A673 (cell line): ENCODE data around the gene ZNF3. TPM values are rescaled to one million over a fixed set of nuclear protein-coding genes. Genes with fewer than 3 reads are reported as not detected.
A peak's percentile ranks its signal among the peaks of the same experiment; 100 is the strongest.

Source experiments
- BruUV-seq: library from RNA; stranded (reverse); fragments of 400-500 nt; replicated peaks from 2 replicates; lab custom pipeline; 2021; lab: Mats Ljungman, UMichigan
- CTCF ChIA-PET: fragments of 300-600 bp; sonication (Branson Sonifier 250); formaldehyde crosslinking; loops from one replicate; lab custom pipeline; 2022; ENCODE audit warnings: antibody characterized with exemption; lab: Charles Lee
- POLR2A ChIA-PET: fragments of 300-600 bp; sonication (Branson Sonifier 250); formaldehyde crosslinking; loops from one replicate; lab custom pipeline; 2022; ENCODE audit warnings: antibody characterized with exemption; ENCODE audit not compliant: low non-redundant PET; lab: Charles Lee
- DNase-seq: peaks from one replicate; pipeline ENCODE4 v3.0.0-alpha.2; 2015; ENCODE audit warnings: low spot score
- H3K27ac ChIP-seq: fragments of 200-600 bp; sonication (generic); 2 replicates; pipeline ENCODE4 v1.5.1; 2016; ENCODE audit warnings: mixed run types, low read depth, mild to moderate bottlenecking, mixed read lengths, antibody characterized with exemption, low read length; ENCODE audit not compliant: poor library complexity, severe bottlenecking
- H3K27me3 ChIP-seq: fragments of 200-600 bp; sonication (generic); replicated peaks from 2 replicates; pipeline ENCODE4 v1.6.1; 2017; ENCODE audit warnings: mixed run types, low read depth, mild to moderate bottlenecking, mixed read lengths, antibody characterized with exemption, low read length; ENCODE audit not compliant: insufficient read depth, poor library complexity
- H3K36me3 ChIP-seq: fragments of 200-600 bp; sonication (generic); 2 replicates; pipeline ENCODE4 v1.6.1; 2016; ENCODE audit warnings: mixed run types, mild to moderate bottlenecking, mixed read lengths, antibody characterized with exemption, low read length; ENCODE audit not compliant: insufficient read depth, poor library complexity, severe bottlenecking
- H3K4me1 ChIP-seq: fragments of 200-600 bp; sonication (generic); 2 replicates; pipeline ENCODE4 v1.6.1; 2017; ENCODE audit warnings: mixed run types, mild to moderate bottlenecking, mixed read lengths, antibody characterized with exemption, low read length; ENCODE audit not compliant: insufficient read depth, poor library complexity, severe bottlenecking
- H3K4me3 ChIP-seq: fragments of 200-600 bp; sonication (generic); 2 replicates; pipeline ENCODE4 v1.5.1; 2016; ENCODE audit warnings: low read depth, mixed run types, mild to moderate bottlenecking, mixed read lengths, low read length; ENCODE audit not compliant: poor library complexity, severe bottlenecking
- H3K9me3 ChIP-seq: fragments of 200-600 bp; sonication (generic); 2 replicates; pipeline ENCODE4 v1.6.1; 2016; ENCODE audit warnings: mixed run types, low read depth, mild to moderate bottlenecking, mixed read lengths, antibody characterized with exemption, low read length; ENCODE audit not compliant: poor library complexity, severe bottlenecking
- CTCF ChIP-seq: fragments of 300-800, 200-600 bp; sonication (generic); conservative IDR thresholded peaks from 2 replicates; pipeline ENCODE4 v1.5.1; 2017; ENCODE audit warnings: low read depth, mild to moderate bottlenecking, antibody characterized with exemption, low read length, moderate library complexity, mixed read lengths
- EZH2 ChIP-seq: fragments of 200-600 bp; sonication (generic); IDR thresholded peaks from 2 replicates; pipeline ENCODE4 v1.6.1; 2017; ENCODE audit warnings: borderline replicate concordance, low read depth, mild to moderate bottlenecking, mixed read lengths, antibody characterized with exemption, low read length; ENCODE audit not compliant: poor library complexity, severe bottlenecking
- intact Hi-C: fragments of 100-400 bp; cut with micrococcal nuclease; formaldehyde crosslinking; loops from one replicate; pipeline ENCODE4 v1.10.0; 2022; ENCODE audit not compliant: unreplicated experiment
- total RNA-seq: library from RNA; stranded (reverse); gene quantifications from 2 replicates; pipeline ENCODE4 v1.2.3, GENCODE V29; 2021

ZNF3 gene
- total RNA-seq, 1 experiment from 2014 or later = 50.2 TPM

GRCh38 chr7:100122067-100122466 lies 40.5 kb upstream of the ZNF3 start:
- Histone ChIP-seq H3K27ac (no peak overlapping the region), H3K9me3 (no peaks in the 10 kb centered on the region), H3K27me3 (no peaks in the 10 kb centered on the region), H3K4me3 (no peak overlapping the region), H3K36me3 (no peaks in the 10 kb centered on the region), H3K4me1 (peaks cover 14% of the 10 kb centered on the region)
- BruUV-seq = no TSS peak
- no peak for DNase-seq
- intact Hi-C loops = no loop called here
- ChIA-PET POLR2A (interaction anchor here (0.6 kb wide), 1 partner anchor 26 kb away, joined by 9 read pairs; no protein-coding TSS in a partner anchor), CTCF (interaction anchor here (0.6 kb wide), 1 partner anchor 96 kb away, joined by 5 read pairs; no protein-coding TSS in a partner anchor)
- no peak for TF ChIP-seq EZH2
- no peak for TF ChIP-seq CTCF

- no peak for DNase-seq
- Histone ChIP-seq H3K36me3 (peaks cover 2% of the 10 kb centered on the region), H3K4me1 (peaks cover 9% of the 10 kb centered on the region), H3K27me3 (no peaks in the 10 kb centered on the region), H3K4me3 (peak overlapping the region; percentile 63), H3K27ac (peak overlapping the region; percentile 18), H3K9me3 (no peaks in the 10 kb centered on the region)
- ChIA-PET POLR2A (no interaction called here), CTCF (no interaction called here)
- BruUV-seq = no TSS peak
- intact Hi-C loops = no loop called here
- no peak for TF ChIP-seq EZH2
These were observed 39.2 kb upstream of the ZNF3 start for GRCh38 chr7:100120733-100121036.

GRCh38 chr7:100119970-100120732 lies 38.6 kb upstream of the ZNF3 start:
- POLR2A ChIA-PET = no interaction called here
- intact Hi-C loops = no loop called here
- DNase-seq = peak; percentile 88
- BruUV-seq = no TSS peak
- Histone ChIP-seq H3K36me3 (peaks cover 2% of the 10 kb centered on the region), H3K27me3 (no peaks in the 10 kb centered on the region), H3K4me1 (peaks cover 9% of the 10 kb centered on the region), H3K4me3 (peak overlapping the region; percentile 63), H3K9me3 (no peaks in the 10 kb centered on the region), H3K27ac (peak overlapping the region; percentile 94)
- CTCF ChIA-PET = no interaction called here
- no peak for TF ChIP-seq EZH2
- TF ChIP-seq CTCF = no peak
